GM12891 (cell line): ENCODE measurements around the gene MS4A2.

Experiments
- POLR2A ChIP-seq: IDR thresholded peaks from 2 replicates; pipeline ENCODE4 v1.6.1; 2011; ENCODE audit warnings: low read depth, low read length, control low read depth
- POLR2AphosphoS5 ChIP-seq: IDR thresholded peaks from 2 replicates; pipeline ENCODE4 v1.6.1; 2011; ENCODE audit warnings: low read depth, low read length, control low read depth
- SPI1 ChIP-seq: IDR thresholded peaks from 2 replicates; pipeline ENCODE4 v1.6.1; 2011; ENCODE audit warnings: low read depth, low read length, control low read depth
- TAF1 ChIP-seq: IDR thresholded peaks from 2 replicates; pipeline ENCODE4 v1.6.1; 2011; ENCODE audit warnings: low read depth, low read length, control low read depth

GRCh38 chr11:60056349-60056969 is 32.0 kb upstream of the MS4A2 start, which contains the start of gene MS4A3:
- no peak for TF ChIP-seq POLR2A
- TF ChIP-seq SPI1, result no peak
- TF ChIP-seq POLR2AphosphoS5, result no peak
- TF ChIP-seq TAF1, result no peak
